ENCODE results near the gene CAPN13.

Gene CAPN13

DNA sequence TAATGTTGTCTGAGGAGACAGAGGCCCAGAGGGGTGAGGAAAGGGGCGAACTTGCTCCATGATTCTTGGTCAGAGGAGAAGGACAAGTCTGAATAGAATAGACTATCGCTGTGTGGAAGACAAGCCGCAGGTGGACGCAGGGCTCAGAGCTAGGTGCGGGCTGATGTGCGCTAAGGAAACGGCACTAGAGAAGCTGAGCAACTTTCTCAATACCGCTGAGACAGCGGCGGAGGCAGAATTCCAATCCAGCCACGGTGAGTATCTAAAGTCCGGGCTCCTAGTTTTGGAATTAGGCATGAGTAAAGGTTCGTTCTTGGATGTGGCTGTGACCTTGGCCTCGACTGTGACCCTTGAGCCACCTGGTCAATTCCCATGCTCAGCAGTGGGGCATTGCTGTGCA lies 47.8 kb downstream of the CAPN13 start:
- DNase-seq, result no peak
- H3K27me3 ChIP-seq (replicated peaks; ENCODE audit: insufficient read depth, low read length), result no peaks in the 10 kb centered on the region
- TF ChIP-seq EZH2phosphoT487 (IDR thresholded peaks at IDR 0.05; ENCODE audit: low read length) (no peak), EZH2 (optimal IDR thresholded peaks at IDR 0.05; ENCODE audit: low read depth, low read length) (no peak)
- TF ChIP-seq, protein P1, sequence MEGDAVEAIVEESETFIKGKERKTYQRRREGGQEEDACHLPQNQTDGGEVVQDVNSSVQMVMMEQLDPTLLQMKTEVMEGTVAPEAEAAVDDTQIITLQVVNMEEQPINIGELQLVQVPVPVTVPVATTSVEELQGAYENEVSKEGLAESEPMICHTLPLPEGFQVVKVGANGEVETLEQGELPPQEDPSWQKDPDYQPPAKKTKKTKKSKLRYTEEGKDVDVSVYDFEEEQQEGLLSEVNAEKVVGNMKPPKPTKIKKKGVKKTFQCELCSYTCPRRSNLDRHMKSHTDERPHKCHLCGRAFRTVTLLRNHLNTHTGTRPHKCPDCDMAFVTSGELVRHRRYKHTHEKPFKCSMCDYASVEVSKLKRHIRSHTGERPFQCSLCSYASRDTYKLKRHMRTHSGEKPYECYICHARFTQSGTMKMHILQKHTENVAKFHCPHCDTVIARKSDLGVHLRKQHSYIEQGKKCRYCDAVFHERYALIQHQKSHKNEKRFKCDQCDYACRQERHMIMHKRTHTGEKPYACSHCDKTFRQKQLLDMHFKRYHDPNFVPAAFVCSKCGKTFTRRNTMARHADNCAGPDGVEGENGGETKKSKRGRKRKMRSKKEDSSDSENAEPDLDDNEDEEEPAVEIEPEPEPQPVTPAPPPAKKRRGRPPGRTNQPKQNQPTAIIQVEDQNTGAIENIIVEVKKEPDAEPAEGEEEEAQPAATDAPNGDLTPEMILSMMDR (IDR thresholded peaks at IDR 0.05; ENCODE audit: low read length), result no peak
- no peak overlapping the region for H3K9ac ChIP-seq (ENCODE audit: low read length)
- no peak overlapping the region for H3K4me3 ChIP-seq (ENCODE audit: low read length)
- H3F3A ChIP-seq (ENCODE audit: insufficient read depth, low read length), result no peaks in the 10 kb centered on the region
- H4K20me1 ChIP-seq (ENCODE audit: insufficient read depth, low read length), result no peaks in the 10 kb centered on the region
- no peak overlapping the region for H2AFZ ChIP-seq (ENCODE audit: low read length)
- no peak overlapping the region for H3K4me2 ChIP-seq (ENCODE audit: low read depth, low read length)
- no peaks in the 10 kb centered on the region for H3K36me3 ChIP-seq (replicated peaks; ENCODE audit: insufficient read depth, low read length)
- H3K9me2 ChIP-seq (replicated peaks; ENCODE audit: insufficient read depth, low read length), result no peaks in the 10 kb centered on the region
- no peaks in the 10 kb centered on the region for H3K4me1 ChIP-seq (ENCODE audit: low read length)
- H3K79me2 ChIP-seq (ENCODE audit: low read length), result no peaks in the 10 kb centered on the region
- no peaks in the 10 kb centered on the region for H3K9me3 ChIP-seq (replicated peaks; ENCODE audit: insufficient read depth, low read length)
- no peak overlapping the region for H3K27ac ChIP-seq (ENCODE audit: low read length)

DNA sequence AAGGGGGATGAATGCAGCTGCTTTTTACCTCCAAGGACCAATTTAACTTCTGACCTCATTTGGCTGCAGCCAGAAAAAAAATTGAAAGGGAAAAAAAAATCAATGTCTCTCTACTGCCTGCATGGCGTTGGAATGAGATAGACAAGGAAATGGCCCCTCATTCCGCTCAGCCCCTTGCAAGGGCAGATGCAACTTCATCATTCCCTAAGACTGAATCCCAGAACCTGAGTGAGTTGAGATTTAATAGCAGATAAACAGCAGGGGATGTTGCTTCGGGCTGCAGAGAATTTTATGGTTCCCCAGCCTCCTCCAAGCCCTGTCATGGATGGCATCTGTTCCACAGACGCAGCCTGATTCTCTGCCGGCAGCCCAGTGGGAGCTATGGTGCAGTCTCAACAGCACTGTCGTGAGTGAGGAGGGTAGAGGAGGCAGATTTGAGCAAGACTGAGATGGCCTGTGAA lies 49.0 kb downstream of the CAPN13 start:
- H4K20me1 ChIP-seq (ENCODE audit: insufficient read depth, low read length), result no peaks in the 10 kb centered on the region
- no peak overlapping the region for H3K27ac ChIP-seq (ENCODE audit: low read length)
- no peak overlapping the region for H2AFZ ChIP-seq (ENCODE audit: low read length)
- H3F3A ChIP-seq (ENCODE audit: insufficient read depth, low read length), result no peaks in the 10 kb centered on the region
- H3K36me3 ChIP-seq (replicated peaks; ENCODE audit: insufficient read depth, low read length), result no peaks in the 10 kb centered on the region
- H3K9ac ChIP-seq (ENCODE audit: low read length), result no peak overlapping the region
- no peaks in the 10 kb centered on the region for H3K4me1 ChIP-seq (ENCODE audit: low read length)
- TF ChIP-seq EZH2phosphoT487 (IDR thresholded peaks at IDR 0.05; ENCODE audit: low read length) (no peak), EZH2 (optimal IDR thresholded peaks at IDR 0.05; ENCODE audit: low read depth, low read length) (no peak)
- TF ChIP-seq, protein P1 (IDR thresholded peaks at IDR 0.05; ENCODE audit: low read length), result no peak
- no peaks in the 10 kb centered on the region for H3K9me2 ChIP-seq (replicated peaks; ENCODE audit: insufficient read depth, low read length)
- no peak for DNase-seq
- H3K79me2 ChIP-seq (ENCODE audit: low read length), result no peaks in the 10 kb centered on the region
- H3K4me3 ChIP-seq (ENCODE audit: low read length), result no peak overlapping the region
- no peaks in the 10 kb centered on the region for H3K9me3 ChIP-seq (replicated peaks; ENCODE audit: insufficient read depth, low read length)
- no peak overlapping the region for H3K4me2 ChIP-seq (ENCODE audit: low read depth, low read length)
- no peaks in the 10 kb centered on the region for H3K27me3 ChIP-seq (replicated peaks; ENCODE audit: insufficient read depth, low read length)

DNA sequence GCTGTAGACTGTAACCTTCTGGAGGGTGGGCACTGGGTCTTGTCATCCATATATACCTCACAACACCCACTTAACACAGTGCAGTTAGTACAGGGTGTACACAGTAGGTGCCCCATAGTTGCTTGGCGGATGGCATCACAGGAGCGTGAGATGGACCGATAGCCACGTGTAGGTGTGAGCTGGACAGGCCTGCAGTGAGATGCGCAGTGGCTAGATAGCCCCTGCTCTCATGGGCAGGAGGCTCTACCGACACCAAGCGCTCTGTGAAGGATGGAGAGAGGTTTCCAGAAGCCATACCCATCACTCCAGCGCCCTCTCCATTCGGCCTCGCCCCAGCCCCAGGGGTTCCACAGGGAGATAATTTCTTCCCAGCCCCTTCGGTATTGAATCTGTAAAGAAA lies 49.5 kb downstream of the CAPN13 start:
- no peaks in the 10 kb centered on the region for H3K27me3 ChIP-seq (replicated peaks; ENCODE audit: insufficient read depth, low read length)
- DNase-seq, result no peak
- H3K9me2 ChIP-seq (replicated peaks; ENCODE audit: insufficient read depth, low read length), result no peaks in the 10 kb centered on the region
- H3K4me3 ChIP-seq (ENCODE audit: low read length), result no peak overlapping the region
- no peaks in the 10 kb centered on the region for H3K4me1 ChIP-seq (ENCODE audit: low read length)
- H3K36me3 ChIP-seq (replicated peaks; ENCODE audit: insufficient read depth, low read length), result no peaks in the 10 kb centered on the region
- no peak overlapping the region for H2AFZ ChIP-seq (ENCODE audit: low read length)
- H3K9me3 ChIP-seq (replicated peaks; ENCODE audit: insufficient read depth, low read length), result no peaks in the 10 kb centered on the region
- no peaks in the 10 kb centered on the region for H3F3A ChIP-seq (ENCODE audit: insufficient read depth, low read length)
- no peaks in the 10 kb centered on the region for H3K79me2 ChIP-seq (ENCODE audit: low read length)
- no peak overlapping the region for H3K4me2 ChIP-seq (ENCODE audit: low read depth, low read length)
- no peaks in the 10 kb centered on the region for H4K20me1 ChIP-seq (ENCODE audit: insufficient read depth, low read length)
- H3K9ac ChIP-seq (ENCODE audit: low read length), result no peak overlapping the region
- TF ChIP-seq, protein P1 (IDR thresholded peaks at IDR 0.05; ENCODE audit: low read length), result no peak
- TF ChIP-seq EZH2phosphoT487 (IDR thresholded peaks at IDR 0.05; ENCODE audit: low read length) (no peak), EZH2 (optimal IDR thresholded peaks at IDR 0.05; ENCODE audit: low read depth, low read length) (no peak)
- H3K27ac ChIP-seq (ENCODE audit: low read length), result no peak overlapping the region
